ENCODE results near the gene TIAM1. TPM values are rescaled to one million over a fixed set of nuclear protein-coding genes. Genes with fewer than 3 reads are reported as not detected.

The TIAM1 gene
- total RNA-seq, 1 donor from 2014 or later: 0.85 TPM

DNA sequence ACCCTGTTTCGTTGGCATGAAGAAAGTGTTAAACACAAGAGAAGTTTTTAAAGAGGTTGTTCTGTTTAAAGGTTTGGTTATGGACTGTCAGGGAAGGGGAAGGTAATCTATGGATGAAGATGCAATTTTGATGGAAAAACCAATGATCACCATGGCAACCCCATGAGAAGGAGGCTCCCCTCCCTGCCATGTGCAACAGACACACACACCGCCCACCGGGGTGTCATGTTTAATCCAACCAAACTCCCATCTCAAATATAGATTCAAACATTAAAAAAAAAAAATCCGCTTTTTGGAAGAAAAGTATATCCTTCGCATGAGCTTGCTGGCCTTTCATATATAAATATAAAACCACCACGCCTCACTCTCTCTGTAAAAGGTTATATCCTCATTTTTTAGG, 224.9 kb downstream of the TIAM1 start:
- no peak for DNase-seq

DNA sequence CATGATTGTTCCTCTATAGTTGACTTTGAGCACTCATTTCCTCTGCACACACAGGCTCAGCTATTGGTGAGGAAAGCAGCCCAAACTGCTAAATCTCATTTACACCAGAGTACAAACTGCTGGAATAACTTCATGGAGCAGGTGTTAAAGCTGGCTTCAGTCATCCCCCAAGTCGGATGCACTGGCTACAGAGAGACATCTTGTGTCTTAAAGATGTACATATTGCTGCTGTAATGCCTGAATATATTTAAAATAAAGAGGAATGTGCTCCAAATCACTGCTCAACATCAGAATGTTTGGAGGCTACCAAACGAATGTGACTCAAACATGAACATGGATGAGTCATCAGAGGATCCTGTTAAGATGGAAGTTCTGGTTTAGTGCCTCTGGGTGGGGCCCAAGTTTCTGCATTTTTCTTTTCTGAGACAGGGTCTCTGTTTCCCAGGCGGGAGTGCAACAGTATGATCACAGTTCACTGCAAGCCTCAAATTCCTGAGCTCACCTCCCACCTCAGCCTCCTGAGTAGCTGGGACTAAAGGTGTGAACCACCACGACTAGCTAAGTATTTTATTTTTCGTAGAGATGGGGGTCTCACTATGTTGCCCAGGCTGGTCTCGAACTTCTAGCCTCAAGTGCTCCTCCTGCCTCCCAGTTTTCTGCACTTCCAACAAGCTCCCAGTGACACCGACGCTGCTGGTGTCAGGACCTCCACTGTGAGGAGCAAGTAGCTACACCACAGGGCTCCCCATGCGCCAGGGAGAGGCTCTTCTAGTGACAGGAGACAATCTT, 226.7 kb downstream of the TIAM1 start:
- DNase-seq: no peak

- DNase-seq: no peak
Observed at GRCh38 chr21:31115249-31115648, 228.8 kb downstream of the TIAM1 start.

DNA sequence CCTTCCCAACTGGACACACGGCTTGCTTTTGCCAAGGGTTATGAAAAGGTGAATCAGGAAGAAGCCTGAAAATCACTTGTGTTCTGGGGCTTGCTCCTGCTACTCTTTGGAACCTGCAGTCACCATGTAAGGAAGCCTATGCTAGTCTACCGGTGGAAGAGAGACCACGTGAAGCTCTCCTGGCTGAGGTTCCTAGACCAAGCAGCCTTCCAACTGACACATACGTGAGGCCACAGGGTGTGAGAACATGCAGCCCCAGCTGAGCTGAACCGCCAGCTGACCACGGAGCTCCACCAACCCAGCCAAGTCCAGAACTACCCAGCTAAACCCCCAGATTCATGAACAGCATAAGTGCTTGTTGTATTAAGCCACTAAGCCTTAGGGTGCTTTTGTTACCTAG, 233.0 kb downstream of the TIAM1 start:
- DNase-seq: no peak

DNA sequence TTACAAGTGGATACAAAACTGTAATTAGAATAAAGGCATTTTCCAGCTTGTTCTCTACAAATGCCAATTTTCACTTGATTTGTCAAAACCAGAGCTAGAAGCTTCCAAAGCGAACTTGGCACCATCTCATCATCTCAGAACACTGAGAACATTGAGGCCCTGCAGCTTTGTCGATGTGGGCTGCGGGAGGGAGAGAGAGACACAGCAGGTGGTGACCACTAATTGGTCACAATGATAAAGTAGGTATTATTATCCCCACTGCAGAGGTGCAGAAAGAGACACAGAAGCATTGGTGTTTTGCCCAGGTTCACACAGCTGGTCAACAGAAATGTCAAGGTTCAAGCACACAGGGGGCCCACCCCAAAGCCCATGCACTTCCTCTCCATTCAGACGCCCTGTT, 233.6 kb downstream of the TIAM1 start:
- no peak for DNase-seq

DNA sequence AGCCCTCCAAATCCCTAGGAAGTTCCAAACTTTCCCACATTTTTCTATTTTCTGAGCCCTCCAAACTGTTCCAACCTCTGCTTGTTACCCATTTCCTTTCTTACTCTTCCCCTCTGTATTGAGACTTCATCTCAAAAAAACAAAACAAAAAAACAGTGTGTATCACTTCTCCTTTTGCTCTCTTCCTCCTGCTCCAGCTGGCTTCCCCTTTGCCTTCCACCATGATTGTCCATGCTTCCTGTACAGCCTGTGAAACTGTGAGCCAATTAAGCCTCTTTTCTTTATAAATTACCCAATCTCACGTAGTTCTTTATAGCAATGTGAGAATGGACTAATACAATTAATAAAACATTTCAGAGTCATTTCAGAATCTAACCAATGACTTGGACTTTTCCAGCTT, 236.2 kb downstream of the TIAM1 start:
- no peak for DNase-seq

GRCh38 chr21:31107176-31107785, 236.8 kb downstream of the TIAM1 start:
- DNase-seq: no peak

- DNase-seq: no peak
Observed at GRCh38 chr21:31103571-31104265, 240.3 kb downstream of the TIAM1 start.

GRCh38 chr21:31103163-31103562, 240.9 kb downstream of the TIAM1 start:
- DNase-seq: no peak

GRCh38 chr21:31099122-31099521, 244.9 kb downstream of the TIAM1 start:
- DNase-seq: no peak

DNA sequence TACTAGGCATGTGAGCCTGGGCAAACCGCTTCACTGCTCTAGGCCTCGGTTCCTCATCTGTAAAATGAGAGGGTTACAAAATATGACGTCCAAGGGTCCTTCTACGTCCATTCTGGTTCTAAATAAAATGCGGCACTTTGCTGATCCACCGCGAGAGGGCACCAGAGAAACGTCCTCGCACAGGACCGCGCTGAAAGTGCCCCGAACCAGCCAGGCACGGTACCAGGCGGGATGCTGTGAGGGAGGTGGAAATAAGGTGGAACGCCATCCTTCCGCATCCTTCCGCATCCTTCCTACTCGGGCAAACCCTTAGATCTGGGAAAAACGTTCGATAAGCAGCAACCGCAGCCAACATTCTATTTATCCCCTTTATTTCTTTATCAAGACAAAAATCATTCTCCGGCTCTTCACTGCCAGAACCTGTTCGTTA, 245.5 kb downstream of the TIAM1 start:
- DNase-seq: peak; percentile 74

- DNase-seq: no peak
Observed at GRCh38 chr21:31092832-31093625, 251.0 kb downstream of the TIAM1 start.

DNA sequence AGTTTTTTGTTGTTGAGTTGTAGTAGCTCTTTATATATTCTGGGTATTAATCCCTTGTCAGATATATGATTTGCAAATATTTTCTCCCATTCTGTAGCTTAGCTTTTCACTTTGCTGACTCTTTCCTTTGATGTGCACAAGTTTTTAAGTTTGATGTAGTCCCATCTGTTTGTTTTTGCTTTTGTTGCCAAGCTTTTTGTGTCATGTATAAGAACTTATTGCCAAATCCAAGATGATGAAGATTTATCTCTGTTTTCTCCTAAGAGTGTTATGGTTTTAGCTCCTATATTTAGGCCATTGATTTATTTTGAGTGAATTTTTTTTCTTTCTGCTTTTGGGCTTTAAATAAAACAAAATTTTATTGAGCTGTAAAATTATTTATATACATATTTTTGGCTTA, 253.7 kb downstream of the TIAM1 start:
- DNase-seq: no peak

GRCh38 chr21:31088474-31088751, 255.6 kb downstream of the TIAM1 start:
- no peak for DNase-seq

- no peak for DNase-seq
Observed at GRCh38 chr21:31087639-31088473, 256.2 kb downstream of the TIAM1 start.

DNA sequence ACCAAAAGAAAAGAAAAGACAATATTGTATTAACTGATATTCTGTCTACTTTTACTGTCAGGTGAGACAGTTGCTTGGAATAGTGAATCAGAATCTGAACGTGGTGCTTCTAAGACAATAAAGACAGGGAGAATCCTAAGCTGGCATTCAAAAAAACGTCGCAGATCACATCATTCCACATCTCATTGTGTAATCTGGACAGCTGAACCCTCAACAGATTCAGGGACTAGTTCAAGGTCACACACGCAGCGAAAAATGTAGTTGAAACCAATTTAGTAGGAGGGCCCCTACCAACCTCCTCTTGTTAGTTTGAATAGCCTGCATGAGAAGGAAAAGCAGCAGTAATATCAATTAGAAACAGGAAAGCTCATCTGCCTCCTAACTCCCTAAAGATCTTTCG, 259.4 kb downstream of the TIAM1 start:
- no peak for DNase-seq

GRCh38 chr21:31078796-31079195, 265.3 kb downstream of the TIAM1 start:
- no peak for DNase-seq

DNA sequence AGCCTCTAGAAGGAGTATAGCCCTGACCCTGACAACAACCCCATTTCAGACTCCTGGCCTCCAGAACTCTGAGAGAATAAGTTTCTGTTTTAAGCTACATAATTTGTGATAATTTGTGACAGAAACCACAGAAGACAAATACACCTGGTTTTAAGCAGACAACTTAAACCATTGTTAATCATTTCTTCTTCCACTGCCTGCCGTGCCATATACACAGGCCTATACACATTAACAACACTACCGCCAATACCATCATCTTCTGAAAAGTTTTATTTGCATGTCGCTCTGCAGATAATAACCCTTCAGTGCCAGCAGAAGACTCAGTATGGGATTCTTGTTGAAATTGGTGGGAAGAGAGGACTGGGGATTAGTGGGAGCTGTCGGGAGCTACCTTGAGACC, 265.8 kb downstream of the TIAM1 start:
- DNase-seq: no peak

DNA sequence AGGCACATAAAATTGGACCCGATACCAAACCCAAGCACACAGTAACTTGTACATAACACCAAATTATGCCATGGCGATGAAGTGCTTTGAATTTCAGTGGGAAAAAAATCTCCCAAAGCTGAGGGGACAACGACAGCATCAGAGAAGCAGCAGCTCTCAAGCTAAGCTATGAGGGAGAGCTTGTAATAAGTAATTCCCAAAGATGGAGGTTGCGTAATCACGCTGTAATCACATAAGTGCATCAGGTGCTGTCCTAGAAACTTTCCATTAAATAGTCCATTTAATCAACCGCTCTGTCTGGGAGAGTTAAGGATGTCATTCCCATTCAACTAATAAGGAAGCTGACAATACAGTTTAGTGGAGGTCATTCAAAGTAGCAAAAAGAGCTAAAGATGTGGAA, 268.2 kb downstream of the TIAM1 start:
- DNase-seq: no peak

DNA sequence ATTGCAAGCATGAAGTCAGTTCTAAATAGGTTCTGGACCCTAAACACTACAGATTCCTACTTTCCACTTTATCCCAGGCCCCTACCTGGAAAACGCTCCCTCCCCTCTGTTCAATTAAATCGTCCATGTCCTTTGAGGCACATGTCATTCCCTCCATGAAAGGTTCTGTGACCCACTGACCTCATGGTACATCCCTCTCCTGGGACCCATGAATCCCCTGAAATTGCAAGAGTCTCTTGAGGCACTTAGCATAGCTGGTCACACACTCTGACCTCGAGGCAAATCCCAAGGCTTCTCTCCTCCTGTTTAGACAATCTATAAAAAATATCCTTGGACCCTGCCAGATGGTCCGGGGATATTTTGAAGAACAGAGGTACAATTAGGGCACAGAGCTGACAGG, 271.5 kb downstream of the TIAM1 start:
- DNase-seq: no peak

All from dermis blood vessel endothelial cell (primary cell).